ENCODE results near the gene NAGK.

Gene NAGK

DNA sequence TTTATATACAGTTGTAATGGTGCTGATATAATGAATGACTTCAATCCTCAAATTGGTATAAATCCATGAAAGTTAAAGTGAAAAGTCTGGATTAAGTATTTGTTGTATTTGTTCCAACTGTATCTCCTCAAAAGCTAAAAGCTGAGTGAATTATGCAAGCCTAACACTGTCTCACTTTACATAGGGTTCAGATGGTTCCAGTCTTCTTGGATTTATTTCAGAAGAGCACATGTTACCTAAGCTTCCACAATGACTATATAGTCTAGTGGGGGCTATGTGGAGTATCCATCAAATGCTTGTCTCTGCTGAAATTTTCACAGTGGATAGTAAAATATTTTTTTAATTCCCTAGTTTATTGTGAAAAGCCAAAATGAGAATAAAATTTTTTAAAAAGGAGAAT, 48.6 kb downstream of the NAGK start:
- DNase-seq = no peak

GRCh38 chr2:71120195-71120594, 51.7 kb downstream of the NAGK start:
- no peak for DNase-seq

DNA sequence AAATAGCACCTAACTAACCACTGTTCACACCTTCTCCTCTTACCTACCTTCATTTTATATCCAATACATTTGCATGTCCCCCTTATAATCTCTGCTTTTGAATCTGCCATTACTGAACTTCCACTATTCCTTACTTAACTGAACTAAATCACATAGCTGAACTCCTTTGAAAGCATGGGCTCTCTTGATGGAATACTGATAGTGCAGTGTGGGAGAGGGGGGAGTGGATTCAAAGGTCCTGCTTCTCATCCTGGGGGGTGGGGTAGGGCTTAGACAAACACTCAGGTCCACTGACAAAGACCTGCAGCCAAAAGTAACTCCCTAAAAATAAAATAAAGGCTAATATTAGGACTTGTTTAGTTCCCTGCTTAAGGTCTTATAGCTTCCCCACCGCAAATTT, 53.0 kb downstream of the NAGK start:
- no peak for DNase-seq

DNA sequence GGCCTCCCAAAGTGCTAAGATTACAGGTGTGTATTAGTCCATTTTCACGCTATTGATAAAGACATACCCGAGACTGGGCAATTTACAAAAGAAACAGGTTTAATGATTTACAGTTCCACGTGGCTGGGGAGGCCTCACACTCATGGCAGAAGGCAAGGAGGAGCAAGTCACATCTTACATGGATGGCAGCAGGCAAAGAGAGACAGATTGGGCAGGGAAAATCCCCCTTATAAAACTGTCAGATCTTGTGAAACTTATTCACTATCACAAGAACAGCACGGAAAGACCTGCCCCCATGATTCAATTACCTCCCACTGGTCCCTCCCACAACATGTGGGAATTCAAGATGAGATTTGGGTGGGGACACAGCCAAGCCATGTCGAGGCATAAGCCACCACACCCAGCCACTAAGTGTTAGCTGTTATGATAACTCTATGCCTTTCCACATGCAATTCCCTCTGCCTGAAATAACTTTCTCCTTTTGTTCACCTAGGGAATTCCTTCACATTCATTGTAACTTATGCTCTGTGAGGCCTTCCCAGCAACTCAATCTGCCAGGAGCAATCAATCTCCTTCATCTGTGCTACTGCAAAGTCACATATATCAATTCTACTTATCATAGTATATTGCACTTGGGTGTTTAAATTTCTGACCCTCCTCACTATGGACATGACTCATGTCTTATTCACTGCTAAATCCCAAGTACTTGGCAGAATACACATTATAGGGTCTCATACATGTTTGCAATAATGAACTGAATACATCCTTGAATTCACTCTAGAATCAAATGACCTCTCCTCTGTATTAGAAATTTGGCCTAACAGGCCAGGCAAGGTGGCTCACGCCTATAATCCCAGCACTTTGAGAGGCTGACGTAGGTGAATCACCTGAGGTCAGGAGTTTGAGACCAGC, 54.2 kb downstream of the NAGK start:
- DNase-seq = no peak

DNA sequence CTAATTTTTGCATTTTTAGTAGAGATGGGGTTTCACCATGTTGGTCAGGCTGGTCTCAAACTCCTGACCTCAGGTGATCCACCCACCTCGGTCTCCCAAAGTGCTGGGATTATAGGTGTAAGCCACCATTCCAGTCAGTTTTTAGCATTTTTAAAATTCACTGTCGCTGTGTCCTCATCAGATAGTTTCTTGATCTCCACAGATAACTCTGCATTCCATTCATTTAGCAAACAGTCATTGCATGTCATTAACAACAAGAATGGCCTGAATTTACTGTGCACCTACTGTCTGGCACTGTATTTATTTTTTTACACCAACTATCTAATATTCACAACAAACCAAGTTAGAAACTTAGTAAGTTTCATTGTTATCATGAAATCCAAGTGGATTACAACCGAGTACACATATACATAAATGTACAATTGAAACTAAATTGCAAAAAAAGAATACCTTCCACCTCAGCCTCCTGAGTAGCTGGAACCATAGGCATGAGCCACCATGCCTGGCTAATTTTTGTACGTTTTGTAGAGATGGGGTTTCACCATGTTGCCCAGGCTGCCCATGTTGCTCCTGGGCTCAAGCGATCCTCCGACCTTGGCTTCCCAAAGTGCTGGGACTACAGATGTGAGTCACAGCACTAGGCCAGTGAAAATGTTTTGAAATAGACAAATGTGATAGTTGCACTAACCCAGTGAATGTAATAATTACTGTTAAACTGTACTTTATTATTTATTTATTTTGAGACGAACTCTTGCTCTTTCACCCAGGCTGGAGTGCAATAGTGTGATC, 57.3 kb downstream of the NAGK start:
- no peak for DNase-seq

- no peak for DNase-seq
Observed at GRCh38 chr2:71126957-71127356, 58.5 kb downstream of the NAGK start.
